ENCODE measurements around the gene RPL34.
"Not testable (repeated sequence)": the region's sequence is repeated elsewhere in the genome, so short reads cannot be mapped to it uniquely, and the experiment has no call there.

RPL34 gene

DNA sequence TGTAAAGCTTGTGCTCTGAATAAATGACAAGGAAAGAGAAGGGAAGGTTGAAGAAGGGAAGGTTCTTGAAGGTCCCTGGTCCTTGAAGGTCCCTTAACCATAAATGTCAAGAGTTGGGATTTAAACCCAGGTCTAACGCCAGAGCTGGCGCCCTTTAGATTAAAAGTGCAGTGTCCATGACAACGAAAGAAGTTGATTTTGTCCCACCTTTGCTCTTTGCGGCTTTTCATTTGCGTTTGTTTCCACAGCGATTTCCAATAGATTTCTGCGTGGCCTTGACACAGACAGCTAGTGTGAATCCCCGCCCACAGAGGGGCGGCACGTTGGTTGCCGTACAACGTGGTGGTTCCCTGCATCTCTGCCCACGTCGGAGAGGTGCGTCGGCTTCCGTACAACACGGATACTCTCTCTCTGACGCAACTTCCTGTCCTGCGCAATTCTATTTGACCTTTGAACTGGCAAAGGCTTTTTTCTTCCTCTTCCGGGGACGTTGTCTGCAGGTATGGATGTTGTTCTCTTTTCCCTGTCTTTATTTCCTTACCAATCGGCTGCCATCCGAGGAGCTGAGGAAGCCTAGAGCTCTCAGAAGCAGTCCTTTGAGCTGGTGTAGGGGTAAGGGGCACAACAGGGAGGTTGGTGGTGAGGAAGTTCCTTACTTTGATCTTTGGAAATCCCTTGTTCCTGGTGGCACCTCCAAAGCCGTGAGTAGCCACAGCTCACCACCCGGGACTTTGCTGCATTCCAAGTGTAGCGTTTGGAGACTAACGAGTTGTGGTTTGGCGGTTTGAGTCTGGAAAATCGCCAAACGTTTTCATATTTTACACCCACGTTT, at the start of gene RPL34:
TSS of gene RPL34 (plus strand) at position 476 of the 832 bp plus-strand sequence. CDS start 1,384 bp downstream, outside the sequence.
- peak; percentile 98 for DNase-seq

DNA sequence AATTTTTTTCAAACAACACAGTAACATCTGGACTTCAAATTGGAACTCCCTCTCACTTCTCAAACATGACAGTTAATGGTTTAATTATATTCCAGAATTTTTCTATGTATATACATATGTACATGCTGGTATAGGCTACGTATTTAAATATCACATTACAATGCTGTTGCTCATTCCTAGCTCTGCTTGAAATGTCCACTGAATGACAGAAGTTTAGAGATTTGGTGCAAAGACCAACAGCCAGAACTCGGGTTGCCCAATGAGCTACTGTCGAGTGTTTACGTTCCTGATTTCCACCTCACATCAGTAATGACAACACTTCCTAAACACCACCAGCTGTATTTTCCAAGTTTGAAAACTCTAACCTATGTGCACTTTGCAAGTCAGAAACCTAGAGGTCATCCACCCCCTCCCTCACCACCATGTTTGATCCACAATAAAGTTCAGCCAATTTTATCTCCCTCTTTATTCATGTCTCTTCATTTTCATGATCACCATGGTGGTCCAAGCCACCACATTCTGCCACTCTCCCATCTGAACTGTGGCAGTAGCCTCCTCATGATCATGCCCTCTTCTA, 49.3 kb upstream of the RPL34 start:
- no peak for DNase-seq

DNA sequence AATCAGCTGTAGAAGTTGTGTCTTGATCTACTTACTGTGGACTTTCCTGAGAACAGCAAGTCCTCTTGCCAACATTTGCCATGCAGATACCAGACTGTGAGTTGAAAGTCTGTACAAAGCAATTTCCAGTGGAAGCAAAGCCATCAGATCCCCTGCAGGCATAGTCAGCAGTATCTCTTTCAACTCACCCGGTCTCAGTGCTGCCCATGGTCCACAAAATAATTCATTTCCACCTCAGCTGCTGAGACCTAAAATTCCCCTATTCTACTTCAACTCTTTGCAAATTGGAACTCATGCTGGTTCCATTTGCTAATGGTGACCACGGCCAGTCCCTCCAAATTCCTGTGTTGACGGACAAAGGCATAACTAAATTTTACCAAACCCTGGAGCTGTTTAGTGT, 46.0 kb upstream of the RPL34 start:
- DNase-seq = no peak

DNA sequence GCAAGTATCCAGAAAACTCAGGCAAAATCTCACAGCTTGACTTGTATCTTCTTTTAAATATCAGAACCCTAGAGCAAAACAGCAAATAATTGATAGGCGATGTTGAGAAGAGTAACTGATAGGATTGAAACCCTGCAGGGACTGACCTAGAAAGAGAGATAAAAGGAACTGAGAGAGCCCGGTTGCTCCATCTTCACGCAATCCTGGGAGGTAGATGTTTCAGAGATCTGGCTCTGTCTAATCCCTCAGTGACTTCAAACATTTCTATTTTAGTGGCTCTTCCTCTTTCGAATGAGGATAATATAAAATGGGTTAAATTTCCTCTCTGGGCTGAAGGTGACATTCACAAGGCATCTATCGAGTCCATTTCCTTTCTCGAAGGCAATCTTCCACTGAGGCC, 39.3 kb upstream of the RPL34 start:
- no peak for DNase-seq

DNA sequence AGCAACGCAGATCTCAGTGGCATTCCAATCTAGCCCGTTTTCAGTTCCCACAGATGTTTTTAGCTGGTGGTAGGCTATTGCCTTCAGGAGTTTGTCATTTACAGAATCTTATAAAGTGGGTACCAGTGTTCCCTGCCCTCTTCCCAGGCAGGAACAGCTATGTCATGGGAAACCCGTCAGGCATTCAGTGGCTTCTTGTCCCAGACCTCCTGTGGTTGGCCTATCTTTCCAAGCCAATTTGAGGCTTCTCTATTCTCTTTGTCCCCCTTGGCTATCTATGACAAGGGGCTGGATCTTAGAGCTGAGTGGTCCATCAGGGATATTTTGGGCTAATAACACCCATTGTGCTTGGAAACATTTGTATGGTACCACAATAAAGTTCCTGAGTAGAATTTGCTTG, 33.6 kb upstream of the RPL34 start:
- DNase-seq = no peak

DNA sequence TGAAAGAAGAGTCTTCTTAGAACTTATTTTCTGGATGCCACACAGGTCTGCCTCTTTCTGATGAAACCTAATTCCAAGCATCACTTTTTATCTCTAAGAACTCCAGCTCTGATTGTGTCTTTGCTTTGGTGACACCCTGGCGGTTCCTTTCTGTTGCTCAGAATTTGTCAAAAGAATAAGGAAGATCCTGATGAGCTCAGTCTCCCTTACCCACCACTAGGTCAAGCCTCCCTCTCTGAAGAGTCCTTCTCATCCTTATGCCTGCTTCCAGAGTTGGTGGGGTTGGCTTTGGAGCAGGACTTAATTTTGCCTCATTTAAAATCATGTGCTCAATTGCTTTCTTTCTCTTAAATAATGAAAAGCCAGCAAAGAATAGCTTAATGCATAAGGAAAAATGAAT, 31.5 kb upstream of the RPL34 start:
- DNase-seq = no peak

DNA sequence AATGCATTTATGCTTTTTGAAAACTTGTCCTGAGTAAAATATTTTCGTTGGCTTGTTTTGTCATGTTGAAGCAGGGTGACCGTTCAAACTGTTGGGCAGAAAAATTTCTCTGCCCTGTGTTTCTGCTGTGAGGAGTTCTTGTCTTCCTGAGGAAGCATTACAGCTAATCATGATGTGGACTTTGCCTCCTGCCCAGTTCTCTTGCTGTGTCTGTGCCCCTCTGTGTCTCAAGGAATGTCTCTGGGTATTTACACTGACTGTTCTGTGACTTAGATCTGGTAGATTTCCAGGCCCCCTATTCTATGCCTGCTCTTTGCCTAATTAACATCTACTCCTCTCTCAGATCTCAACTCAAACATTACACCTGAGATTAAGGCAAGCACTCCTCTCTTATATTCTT, 30.4 kb upstream of the RPL34 start:
- DNase-seq = no peak

DNA sequence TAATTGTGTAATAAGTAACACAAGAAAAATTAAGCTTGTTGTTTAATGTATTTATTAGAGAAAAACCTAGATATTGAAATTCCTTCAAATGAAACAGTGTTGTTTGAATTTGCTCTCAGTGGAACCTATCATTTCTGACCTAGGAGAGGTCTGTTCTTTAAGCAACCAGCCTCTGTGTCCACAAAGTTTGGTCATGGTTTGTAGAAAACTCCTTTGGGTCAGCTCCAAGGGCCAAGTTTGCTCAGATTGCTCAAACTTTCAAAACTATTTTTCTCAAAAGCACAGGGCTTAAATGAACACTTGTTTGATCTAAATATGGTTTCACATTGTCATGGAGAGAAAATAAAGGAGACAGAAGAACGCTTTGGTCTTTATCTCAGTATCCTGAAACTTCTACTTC, 29.6 kb upstream of the RPL34 start:
- DNase-seq = no peak

DNA sequence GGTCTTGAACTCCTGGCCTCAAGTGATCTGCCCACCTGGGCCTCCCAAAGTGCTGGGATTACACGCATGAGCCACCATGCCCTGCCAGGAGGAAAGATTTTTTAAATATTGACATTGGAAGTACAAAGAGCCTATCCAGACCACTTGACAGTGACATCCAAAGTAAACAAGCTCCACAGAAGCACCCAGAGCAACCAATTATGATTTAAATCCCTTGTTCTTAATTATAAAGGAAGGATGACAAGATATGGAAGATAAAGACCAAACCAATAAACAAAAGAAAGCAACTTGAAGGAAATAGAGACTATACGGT, 27.7 kb upstream of the RPL34 start:
- DNase-seq = no peak

- not testable (repeated sequence) for DNase-seq
These were observed 26.1 kb upstream of the RPL34 start for GRCh38 chr4:108594296-108594695.

DNA sequence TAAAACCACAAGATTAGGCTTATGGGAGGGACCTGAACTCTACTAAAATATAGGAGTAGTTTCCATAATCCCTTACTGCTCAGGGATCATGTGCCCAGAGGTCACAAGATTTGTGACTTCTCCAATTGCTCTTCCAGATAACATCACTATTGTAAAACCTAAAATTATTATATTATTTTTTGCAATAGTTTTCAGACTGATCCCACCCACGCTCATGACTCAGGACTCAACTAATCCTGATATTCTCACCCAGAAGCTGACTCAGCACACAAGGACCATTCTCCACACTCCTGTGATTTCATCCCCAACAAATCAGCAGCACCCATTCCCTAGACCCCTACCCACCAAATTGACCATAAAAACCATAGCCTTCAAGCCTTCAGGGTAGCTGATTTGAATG, 24.0 kb upstream of the RPL34 start:
- no peak for DNase-seq

DNA sequence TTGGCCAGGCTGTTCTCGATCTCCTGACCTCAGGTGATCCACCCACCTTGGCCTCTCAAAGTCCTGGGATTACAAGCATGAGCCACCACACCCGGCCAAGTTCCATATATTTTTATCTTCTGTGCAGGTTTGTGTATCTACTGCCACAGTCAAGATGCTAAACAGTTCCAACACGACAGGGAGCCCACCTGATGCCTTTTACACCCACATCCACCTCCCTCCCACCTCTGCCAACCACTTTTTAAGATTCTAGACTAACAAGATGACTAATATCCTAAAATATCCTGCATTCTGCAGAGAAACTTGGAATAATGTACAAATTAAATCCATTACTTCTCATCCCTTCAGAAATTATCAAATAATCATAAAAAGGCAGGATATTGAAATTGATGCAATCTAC, 19.3 kb upstream of the RPL34 start:
- DNase-seq = no peak

- no peak for DNase-seq
These were observed 18.8 kb upstream of the RPL34 start for GRCh38 chr4:108601532-108601931.

GRCh38 chr4:108602163-108602562, 18.2 kb upstream of the RPL34 start:
- no peak for DNase-seq

GRCh38 chr4:108607079-108607815, 13.1 kb upstream of the RPL34 start:
- DNase-seq = no peak

- DNase-seq = no peak
These were observed 9.0 kb upstream of the RPL34 start for GRCh38 chr4:108611365-108611764.

DNA sequence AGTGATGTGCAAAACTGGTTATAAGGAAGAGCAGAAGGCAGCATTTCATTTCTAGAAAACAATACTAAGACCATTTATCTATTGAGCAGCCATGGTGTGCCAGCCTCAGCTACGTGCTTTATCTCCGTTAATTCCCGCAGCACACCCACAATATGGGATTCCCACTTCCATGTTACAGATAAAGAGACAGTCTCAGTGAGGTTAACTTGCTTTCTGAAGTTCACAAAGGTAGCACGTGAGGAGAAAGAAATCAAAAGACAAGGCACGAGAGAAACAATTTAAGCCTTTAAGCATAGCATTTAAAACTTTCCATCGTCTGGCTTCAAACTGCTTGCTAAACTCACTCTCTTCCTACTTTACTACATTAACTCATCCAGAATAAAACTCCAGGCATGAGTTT, 8.0 kb upstream of the RPL34 start:
- DNase-seq = no peak

- peak; percentile 71 for DNase-seq
These were observed 840 bp upstream of the RPL34 start for GRCh38 chr4:108619372-108620100.

DNA sequence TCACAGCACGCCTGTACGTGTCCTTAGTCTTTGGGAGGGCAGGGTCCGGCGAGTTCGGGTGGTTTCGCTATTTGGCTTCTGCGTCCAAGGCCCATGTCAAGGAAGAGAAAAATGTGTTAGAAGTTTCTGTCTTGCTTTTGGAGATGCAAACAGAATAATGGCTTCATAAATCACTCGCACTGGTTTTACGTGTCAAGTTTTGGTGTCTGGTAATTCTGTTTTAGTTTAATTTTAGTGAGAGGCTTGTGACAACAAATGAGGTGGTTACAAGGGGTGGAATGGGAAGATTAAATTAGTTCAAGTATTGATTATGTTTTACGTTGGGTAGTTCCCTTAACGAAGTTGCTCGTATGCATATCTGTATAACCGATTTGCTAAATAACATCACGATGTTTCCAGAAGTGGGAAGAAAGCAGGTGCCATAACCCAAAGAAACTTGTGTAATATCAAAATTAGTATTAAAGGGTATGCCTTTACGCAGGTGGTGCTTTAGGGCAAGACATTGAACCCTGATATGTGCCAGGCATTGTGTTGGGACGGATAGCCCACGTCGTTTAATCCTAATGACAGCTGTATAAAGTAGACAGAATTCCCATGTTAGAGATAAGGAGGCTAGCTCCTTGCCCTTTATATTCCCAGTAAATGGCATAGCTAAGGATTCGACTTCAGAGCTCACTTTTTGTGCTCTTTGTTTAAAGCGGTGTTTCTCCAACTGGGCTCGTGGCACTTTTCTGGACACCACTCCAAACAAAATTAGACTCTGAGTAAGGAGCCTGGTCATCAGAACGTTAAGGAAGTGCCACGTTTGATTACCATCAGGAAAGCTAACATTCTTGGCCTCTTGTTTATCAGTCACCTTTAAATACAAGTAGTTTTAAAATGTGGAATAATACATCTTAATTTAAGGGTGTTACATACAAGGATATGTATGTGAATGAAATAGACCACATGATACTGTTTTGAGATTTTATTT, 843 bp downstream of the RPL34 start:
- DNase-seq = no peak

DNA sequence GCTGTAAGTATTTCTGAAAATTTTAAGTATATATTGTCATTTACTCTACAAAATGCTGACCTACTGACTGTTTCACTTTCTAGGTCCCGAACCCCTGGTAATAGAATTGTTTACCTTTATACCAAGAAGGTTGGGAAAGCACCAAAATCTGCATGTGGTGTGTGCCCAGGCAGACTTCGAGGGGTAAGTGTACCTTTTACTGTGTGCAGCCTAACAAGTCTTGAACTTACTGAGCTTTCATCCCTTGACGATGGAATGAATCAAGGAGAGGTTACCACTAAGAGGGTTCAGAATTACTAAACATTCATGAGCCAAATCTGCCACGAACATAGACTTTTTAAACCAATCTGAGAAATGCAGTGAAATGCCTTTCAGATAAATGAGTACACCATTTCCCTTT, 1.6 kb downstream of the RPL34 start:
- no peak for DNase-seq

- DNase-seq = no peak
These were observed 2.5 kb downstream of the RPL34 start for GRCh38 chr4:108622828-108623227.
